GM20000 (cell line): Measurements from ENCODE around the gene PSAPL1.
"Not testable (repeated sequence)": the region's sequence is repeated elsewhere in the genome, so short reads cannot be mapped to it uniquely, and the experiment has no call there.

Experiments
- DNase-seq: peaks from one replicate; pipeline ENCODE4 v3.0.0; 2012; ENCODE audit warnings: low spot score
- CTCF ChIP-seq: IDR thresholded peaks from 2 replicates; pipeline ENCODE4 v1.5.1; 2012; ENCODE audit warnings: mild to moderate bottlenecking, control low read depth; ENCODE audit errors: extremely low read depth, missing control alignments

PSAPL1 gene

DNA sequence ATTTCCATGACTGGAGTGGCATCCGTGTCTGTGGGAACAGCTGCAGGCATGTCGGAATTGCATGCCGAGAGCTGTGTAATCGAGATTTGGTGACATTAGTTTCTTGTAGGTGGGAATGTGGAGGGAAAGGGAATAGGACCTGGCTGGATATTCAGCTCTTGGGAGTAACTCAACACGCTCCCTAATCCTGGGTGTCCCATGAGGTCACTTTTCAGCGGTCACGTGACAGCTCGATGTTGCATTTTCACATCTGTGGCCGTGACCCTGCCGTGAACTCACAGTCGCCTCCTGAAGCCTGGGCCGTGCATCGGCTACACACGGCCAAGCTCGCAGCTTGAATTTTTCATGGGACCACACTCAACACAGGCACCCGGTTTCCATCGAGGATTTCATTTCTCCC is 25.8 kb upstream of the PSAPL1 start:
- no peak for TF ChIP-seq CTCF

GRCh38 chr4:7459471-7459870 is 24.7 kb upstream of the PSAPL1 start:
- DNase-seq: no peak
- TF ChIP-seq CTCF: no peak

More for the DNA sequence above, 25.8 kb upstream of the PSAPL1 start:
- DNase-seq: no peak

DNA sequence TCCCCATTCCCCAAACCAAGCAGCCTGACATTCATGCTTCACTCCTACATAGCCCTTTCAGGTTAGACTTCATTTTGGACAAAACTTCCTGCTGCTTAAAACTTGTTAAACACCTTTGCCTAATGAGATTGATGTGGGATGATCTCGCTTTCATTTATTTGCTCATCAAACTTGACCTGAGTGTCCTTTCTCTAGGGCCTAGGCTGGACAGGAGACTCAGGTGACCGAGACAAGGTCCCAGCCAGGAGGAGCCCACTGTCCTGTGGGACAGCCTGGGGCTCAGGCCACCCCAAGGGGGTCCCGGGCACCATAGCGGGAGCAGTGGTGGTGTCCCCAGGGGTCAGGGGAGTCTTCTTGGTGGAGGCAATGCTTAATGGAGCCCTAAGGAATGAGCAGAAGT is 23.7 kb upstream of the PSAPL1 start:
- no peak for TF ChIP-seq CTCF
- no peak for DNase-seq

DNA sequence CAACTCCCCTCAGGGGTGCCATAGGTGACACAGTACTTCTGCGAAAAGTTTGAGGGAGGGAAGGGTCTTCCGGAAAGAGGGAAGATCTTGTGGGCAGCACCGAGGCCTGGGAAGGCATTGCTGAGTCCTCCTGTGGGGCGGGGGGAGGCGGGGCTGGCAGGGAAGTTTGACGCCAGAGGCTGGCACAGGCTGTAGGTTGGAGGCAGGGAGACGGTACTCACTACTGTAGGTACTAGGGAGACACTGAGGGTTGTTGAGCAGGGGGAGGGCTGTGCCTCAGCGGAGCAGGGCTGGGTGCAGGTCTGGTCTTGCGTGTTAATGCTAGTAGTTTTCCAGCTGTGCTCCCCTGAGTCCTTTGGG is 23.3 kb upstream of the PSAPL1 start:
- no peak for TF ChIP-seq CTCF
- no peak for DNase-seq

GRCh38 chr4:7457201-7458065 is 22.7 kb upstream of the PSAPL1 start:
- no peak for TF ChIP-seq CTCF
- DNase-seq: no peak

- DNase-seq: not testable (repeated sequence)
Measured at GRCh38 chr4:7452802-7453201, 18.1 kb upstream of the PSAPL1 start.

- TF ChIP-seq CTCF: no peak
- DNase-seq: no peak
Measured at GRCh38 chr4:7451800-7452199, 17.1 kb upstream of the PSAPL1 start.

DNA sequence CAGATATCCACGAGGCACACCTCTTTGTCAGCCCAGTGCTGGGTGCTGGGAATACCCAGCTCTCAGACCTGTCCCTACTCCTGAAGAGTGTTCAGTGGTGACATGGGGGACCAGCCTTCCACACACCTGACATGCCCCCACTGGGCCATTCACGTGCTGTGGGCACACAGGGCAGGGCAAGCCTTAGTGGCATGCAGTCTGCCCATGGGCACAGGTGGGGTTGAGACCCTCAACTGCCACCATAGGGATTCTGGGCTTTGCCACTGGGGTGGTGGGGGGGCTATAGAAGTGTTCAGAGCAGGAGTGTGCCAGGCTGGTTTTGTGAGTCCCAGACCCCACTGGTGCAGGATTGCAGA is 16.7 kb upstream of the PSAPL1 start:
- TF ChIP-seq CTCF: no peak
- no peak for DNase-seq
